Activated naive CD4-positive, alpha-beta T cell treated with anti-CD3 and anti-CD28 coated beads for 36 hours (primary cell): ENCODE measurements around the gene STMND1. TPM values are rescaled to one million over a fixed set of nuclear protein-coding genes. Genes with fewer than 3 reads are reported as not detected.
A peak's percentile ranks its signal among the peaks of the same experiment; 100 is the strongest.

Source experiments
- CTCF ChIA-PET: fragments of 350-600 bp; sonication (Branson Sonifier 250); formaldehyde crosslinking; loops from one replicate; lab custom pipeline; 2021; ENCODE audit warnings: antibody characterized with exemption; lab: Charles Lee
- DNase-seq: peaks from one replicate; pipeline ENCODE4 v3.0.0-alpha.2; 2020
- H3K27ac Mint-ChIP-seq: one replicate; pipeline ENCODE4 v1.8.0; 2021; ENCODE audit warnings: mild to moderate bottlenecking, mixed read lengths
- H3K27me3 Mint-ChIP-seq: one replicate; pipeline ENCODE4 v1.8.0; 2021; ENCODE audit warnings: low read depth, mixed read lengths
- H3K36me3 Mint-ChIP-seq: one replicate; pipeline ENCODE4 v1.8.0; 2021; ENCODE audit warnings: low read depth, mixed read lengths
- H3K4me1 Mint-ChIP-seq: one replicate; pipeline ENCODE4 v1.8.0; 2021; ENCODE audit warnings: low read depth, mixed read lengths
- H3K4me3 Mint-ChIP-seq: one replicate; pipeline ENCODE4 v1.8.0; 2021; ENCODE audit warnings: mild to moderate bottlenecking, moderate library complexity, mixed read lengths
- H3K9me3 Mint-ChIP-seq: one replicate; pipeline ENCODE4 v1.8.0; 2021; ENCODE audit warnings: mixed read lengths
- intact Hi-C: fragments of 100-400 bp; cut with micrococcal nuclease; formaldehyde crosslinking; loops from one replicate; pipeline ENCODE4 v1.15.1; 2023
- total RNA-seq, 2 experiments: library from RNA; stranded (reverse); gene quantifications; one replicate each; pipeline ENCODE4 v1.2.3, GENCODE V29; 2021

STMND1 gene
- total RNA-seq, 2 experiments from 2014 or later: not detected

DNA sequence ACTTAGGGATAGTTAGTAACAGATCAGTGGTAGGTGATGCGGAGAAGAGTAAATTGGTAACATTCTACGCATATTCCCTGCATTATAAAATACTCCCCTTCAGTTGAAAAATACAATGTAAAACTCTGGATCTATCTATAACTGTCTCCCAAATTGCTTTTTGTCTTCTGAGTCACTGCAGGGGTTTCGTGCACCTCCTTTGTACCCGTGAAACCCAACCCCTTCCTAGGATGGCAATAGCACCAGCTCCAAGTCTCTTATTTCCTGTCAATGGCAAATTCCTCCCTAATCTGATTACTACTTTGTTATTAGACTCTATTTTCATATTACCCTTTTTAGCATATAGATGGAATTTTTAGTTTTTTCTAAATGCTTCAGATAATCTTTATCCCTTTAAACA lies 20.6 kb upstream of the STMND1 start:
- DNase-seq: no peak
- Mint-ChIP-seq H3K4me3 (no peak overlapping the region), H3K4me1 (no peaks in the 10 kb centered on the region), H3K9me3 (no peaks in the 10 kb centered on the region), H3K36me3 (no peaks in the 10 kb centered on the region), H3K27me3 (peaks cover 9% of the 10 kb centered on the region), H3K27ac (no peak overlapping the region)
- intact Hi-C loops: loop anchor here (10.0 kb wide), 2 partner anchors 566 to 786 kb away; no protein-coding TSS in a partner anchor
- CTCF ChIA-PET: no interaction called here

GRCh38 chr6:17081860-17082508 lies 19.9 kb upstream of the STMND1 start:
- Mint-ChIP-seq H3K4me1 (no peaks in the 10 kb centered on the region), H3K9me3 (no peaks in the 10 kb centered on the region), H3K4me3 (no peak overlapping the region), H3K27ac (no peak overlapping the region), H3K36me3 (no peaks in the 10 kb centered on the region), H3K27me3 (peaks cover 9% of the 10 kb centered on the region)
- CTCF ChIA-PET: no interaction called here
- no peak for DNase-seq
- intact Hi-C loops: loop anchor here (10.0 kb wide), 2 partner anchors 567 to 787 kb away; no protein-coding TSS in a partner anchor

- Mint-ChIP-seq H3K9me3 (no peaks in the 10 kb centered on the region), H3K27ac (no peak overlapping the region), H3K4me1 (no peaks in the 10 kb centered on the region), H3K27me3 (peaks cover 9% of the 10 kb centered on the region), H3K36me3 (no peaks in the 10 kb centered on the region), H3K4me3 (no peak overlapping the region)
- intact Hi-C loops: loop anchor here (10.0 kb wide), 2 partner anchors 569 to 789 kb away; no protein-coding TSS in a partner anchor
- CTCF ChIA-PET: no interaction called here
- no peak for DNase-seq
These were observed 18.5 kb upstream of the STMND1 start for GRCh38 chr6:17083397-17083796.

- Mint-ChIP-seq H3K27me3 (peaks cover 8% of the 10 kb centered on the region), H3K36me3 (no peaks in the 10 kb centered on the region), H3K4me3 (no peak overlapping the region), H3K9me3 (peaks cover 7% of the 10 kb centered on the region), H3K27ac (no peak overlapping the region), H3K4me1 (no peaks in the 10 kb centered on the region)
- intact Hi-C loops: loop anchor here (1.0 to 10.0 kb wide), 4 partner anchors 322 to 792 kb away; no protein-coding TSS in a partner anchor
- CTCF ChIA-PET: interaction anchor here (0.5 to 1.6 kb wide), 8 partner anchors 10 to 800 kb away, joined by 3 to 7 read pairs (median 3); no protein-coding TSS in a partner anchor
- peak; percentile 46 for DNase-seq
These were observed 15.4 kb upstream of the STMND1 start for GRCh38 chr6:17086469-17086868.

- intact Hi-C loops: loop anchor here (10.0 kb wide), 2 partner anchors 573 to 793 kb away; no protein-coding TSS in a partner anchor
- Mint-ChIP-seq H3K27me3 (peaks cover 14% of the 10 kb centered on the region), H3K9me3 (peaks cover 7% of the 10 kb centered on the region), H3K4me3 (no peak overlapping the region), H3K27ac (no peak overlapping the region), H3K4me1 (no peaks in the 10 kb centered on the region), H3K36me3 (no peaks in the 10 kb centered on the region)
- no peak for DNase-seq
- CTCF ChIA-PET: interaction anchor here (0.6 to 1.8 kb wide), 4 partner anchors 9 to 1091 kb away, joined by 3 to 6 read pairs (median 4); no protein-coding TSS in a partner anchor
These were observed 13.7 kb upstream of the STMND1 start for GRCh38 chr6:17088091-17088611.

DNA sequence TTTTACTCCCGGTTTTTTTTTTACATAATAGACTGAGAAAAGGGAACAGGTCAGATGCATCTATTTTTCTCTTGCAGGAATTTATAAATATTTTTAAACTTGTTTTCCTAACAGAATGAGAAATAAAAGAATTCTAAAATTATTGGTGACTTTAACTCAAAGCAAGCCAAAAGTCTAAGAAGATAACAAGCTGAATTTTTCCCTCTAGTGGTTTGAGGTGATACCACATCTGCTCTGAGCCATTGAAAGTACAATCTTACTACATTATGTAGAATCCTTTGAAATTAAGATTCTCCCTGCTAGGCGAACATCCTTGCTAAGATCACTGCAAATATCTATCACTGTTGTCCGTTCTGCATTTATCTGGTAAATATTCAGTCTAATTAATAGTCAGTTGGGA lies 10.7 kb upstream of the STMND1 start:
- Mint-ChIP-seq H3K27ac (no peak overlapping the region), H3K4me3 (no peak overlapping the region), H3K4me1 (no peaks in the 10 kb centered on the region), H3K27me3 (peaks cover 9% of the 10 kb centered on the region), H3K9me3 (peaks cover 7% of the 10 kb centered on the region), H3K36me3 (no peaks in the 10 kb centered on the region)
- CTCF ChIA-PET: no interaction called here
- DNase-seq: no peak
- intact Hi-C loops: no loop called here

- CTCF ChIA-PET: no interaction called here
- no peaks in the 10 kb centered on the region for H3K36me3 Mint-ChIP-seq
- peaks cover 16% of the 10 kb centered on the region for H3K27me3 Mint-ChIP-seq
- DNase-seq: peak; percentile 20
- H3K9me3 Mint-ChIP-seq: peaks cover 7% of the 10 kb centered on the region
- no peaks in the 10 kb centered on the region for H3K4me1 Mint-ChIP-seq
- no peak overlapping the region for H3K27ac Mint-ChIP-seq
- intact Hi-C loops: no loop called here
- no peak overlapping the region for H3K4me3 Mint-ChIP-seq
These were observed 8.2 kb upstream of the STMND1 start for GRCh38 chr6:17093686-17094085.

- Mint-ChIP-seq H3K27ac (no peak overlapping the region), H3K9me3 (no peaks in the 10 kb centered on the region), H3K4me3 (no peak overlapping the region), H3K4me1 (no peaks in the 10 kb centered on the region), H3K36me3 (no peaks in the 10 kb centered on the region), H3K27me3 (peaks cover 33% of the 10 kb centered on the region)
- intact Hi-C loops: no loop called here
- CTCF ChIA-PET: interaction anchor here (1.5 kb wide), 1 partner anchor 10 kb away, joined by 6 read pairs; no protein-coding TSS in a partner anchor
- DNase-seq: no peak
These were observed 5.8 kb upstream of the STMND1 start for GRCh38 chr6:17096096-17096495.

- intact Hi-C loops: no loop called here
- peaks cover 37% of the 10 kb centered on the region for H3K27me3 Mint-ChIP-seq
- no peaks in the 10 kb centered on the region for H3K9me3 Mint-ChIP-seq
- peaks cover 4% of the 10 kb centered on the region for H3K4me1 Mint-ChIP-seq
- no peaks in the 10 kb centered on the region for H3K36me3 Mint-ChIP-seq
- no peak overlapping the region for H3K4me3 Mint-ChIP-seq
- H3K27ac Mint-ChIP-seq: no peak overlapping the region
- no peak for DNase-seq
- CTCF ChIA-PET: interaction anchor here (1.5 kb wide), 1 partner anchor 11 kb away, joined by 6 read pairs; no protein-coding TSS in a partner anchor
These were observed 5.2 kb upstream of the STMND1 start for GRCh38 chr6:17096652-17097051.

DNA sequence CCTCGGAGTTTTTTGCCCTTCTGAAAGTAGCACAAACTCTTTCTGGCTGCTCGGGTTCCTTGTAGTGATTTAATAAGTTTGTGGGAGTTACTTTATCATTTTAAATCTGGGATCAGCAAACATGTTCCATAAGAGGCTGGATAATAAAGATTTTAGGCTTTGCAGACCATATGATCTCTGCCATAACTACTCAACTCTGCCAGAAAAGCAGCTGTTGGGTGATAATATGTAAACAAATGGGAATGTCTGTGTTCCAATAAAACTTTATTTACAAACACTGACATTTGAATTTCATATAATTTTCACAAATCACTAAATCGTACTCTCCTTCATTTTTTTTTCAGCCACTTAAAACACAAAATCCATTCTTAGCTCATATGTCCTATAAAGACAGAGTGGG lies 3.9 kb upstream of the STMND1 start:
- H3K9me3 Mint-ChIP-seq: no peaks in the 10 kb centered on the region
- H3K4me1 Mint-ChIP-seq: peaks cover 7% of the 10 kb centered on the region
- H3K4me3 Mint-ChIP-seq: no peak overlapping the region
- CTCF ChIA-PET: interaction anchor here (1.2 kb wide), 1 partner anchor 10 kb away, joined by 3 read pairs; no protein-coding TSS in a partner anchor
- intact Hi-C loops: no loop called here
- H3K27ac Mint-ChIP-seq: no peak overlapping the region
- H3K36me3 Mint-ChIP-seq: no peaks in the 10 kb centered on the region
- H3K27me3 Mint-ChIP-seq: peaks cover 39% of the 10 kb centered on the region
- DNase-seq: no peak

DNA sequence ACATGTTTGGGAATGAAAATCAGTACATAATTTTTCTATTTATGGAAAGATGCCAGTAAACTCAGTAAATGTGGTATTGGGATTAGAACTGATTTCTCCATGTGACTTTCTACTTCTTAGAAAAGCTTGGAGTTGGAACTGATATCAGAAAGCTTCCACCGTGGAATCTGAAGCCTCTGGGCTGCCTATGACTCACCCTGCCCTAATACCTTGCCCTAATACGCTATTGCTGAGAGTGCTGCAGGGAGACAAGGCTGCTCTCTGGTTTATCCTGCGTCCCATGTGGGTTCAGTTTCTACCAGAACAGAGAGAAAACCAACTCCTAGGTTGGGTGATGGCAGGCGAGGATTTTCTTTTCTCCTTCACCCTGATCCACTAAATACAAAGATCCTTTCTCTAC lies 3.3 kb upstream of the STMND1 start:
- CTCF ChIA-PET: interaction anchor here (0.6 to 1.7 kb wide), 2 partner anchors 10 to 878 kb away, joined by 3 to 6 read pairs; no protein-coding TSS in a partner anchor
- Mint-ChIP-seq H3K4me1 (peaks cover 7% of the 10 kb centered on the region), H3K36me3 (no peaks in the 10 kb centered on the region), H3K27me3 (peaks cover 42% of the 10 kb centered on the region), H3K9me3 (no peaks in the 10 kb centered on the region), H3K27ac (no peak overlapping the region), H3K4me3 (no peak overlapping the region)
- intact Hi-C loops: no loop called here
- DNase-seq: no peak

- H3K4me3 Mint-ChIP-seq: no peak overlapping the region
- CTCF ChIA-PET: interaction anchor here (0.6 to 1.7 kb wide), 2 partner anchors 11 to 1203 kb away, joined by 3 to 6 read pairs; no protein-coding TSS in a partner anchor
- no peak for DNase-seq
- H3K27ac Mint-ChIP-seq: no peak overlapping the region
- no peaks in the 10 kb centered on the region for H3K36me3 Mint-ChIP-seq
- peaks cover 45% of the 10 kb centered on the region for H3K27me3 Mint-ChIP-seq
- intact Hi-C loops: no loop called here
- no peaks in the 10 kb centered on the region for H3K9me3 Mint-ChIP-seq
- peaks cover 7% of the 10 kb centered on the region for H3K4me1 Mint-ChIP-seq
These were observed 2.3 kb upstream of the STMND1 start for GRCh38 chr6:17099401-17100059.
